ENCODE results near the gene DAP3. TPM values are rescaled to one million over a fixed set of nuclear protein-coding genes. Genes with fewer than 3 reads are reported as not detected.

Gene DAP3
- total and polyA plus RNA-seq, 2 donors (not counting 1 experiment from before 2014, with no cell fraction given) = 84.7 to 107 TPM

GRCh38 chr1:155777582-155777981 lies 88.7 kb downstream of the DAP3 start:
- Histone ChIP-seq H3K27me3 (replicated peaks in 1 of 4; ENCODE audit: control extremely low read depth in 1 of 4, control insufficient read depth in 3 of 4, insufficient read depth in 4 of 4, low read length in 3 of 4) (no peaks in the 10 kb centered on the region), H3K4me1 (ENCODE audit: control insufficient read depth in 2 of 2, insufficient read depth in 2 of 2, low read length in 2 of 2) (no peaks in the 10 kb centered on the region), H3K36me3 (replicated peaks in 1 of 2; ENCODE audit: control extremely low read depth in 1 of 2, control insufficient read depth in 1 of 2, extremely low read depth in 1 of 2, insufficient read depth in 2 of 2, low read length in 1 of 2) (peaks cover 17 to 50% of the 10 kb centered on the region in 2 experiments), H3K27ac (ENCODE audit: low read length in 2 of 2) (no peak overlapping the region), H4K20me1 (ENCODE audit: control insufficient read depth, insufficient read depth, low read length, poor library complexity, severe bottlenecking) (no peaks in the 10 kb centered on the region), H2AFZ (ENCODE audit: insufficient read depth, low read depth, low read length, poor library complexity, severe bottlenecking) (no peak overlapping the region), H3K4me3 (ENCODE audit: control extremely low read depth in 1 of 5, extremely low read depth in 1 of 5, insufficient read depth in 1 of 5, low read depth in 2 of 5, low read length in 4 of 5) (no peak overlapping the region), H3K9me3 (ENCODE audit: control extremely low read depth in 1 of 3, control insufficient read depth in 2 of 3, insufficient read depth in 1 of 3, low read length in 2 of 3) (no peaks in the 10 kb centered on the region), H3K4me2 (replicated peaks; ENCODE audit: low read depth, low read length, poor library complexity, severe bottlenecking) (no peak overlapping the region), H3K9ac (ENCODE audit: low read length) (no peak overlapping the region), H3K79me2 (ENCODE audit: control insufficient read depth, insufficient read depth, low read length) (no peaks in the 10 kb centered on the region)
- no peak overlapping the region for H3K4me3 Mint-ChIP-seq
- WGBS (ENCODE audit: insufficient coverage) = 100% methylated on average over 3 of the region's 3 CpGs
- ATAC-seq (ENCODE audit: low read depth) (no peak), DNase-seq (no peak)
- intact Hi-C loops (cut with micrococcal nuclease) = no loop called here
- no peaks in the 10 kb centered on the region for H3K27me3 Mint-ChIP-seq
- no peaks in the 10 kb centered on the region for H3K9me3 Mint-ChIP-seq (ENCODE audit: insufficient read depth)
- ChIA-PET POLR2A (no interaction called here), CTCF (no interaction called here)
- no peak overlapping the region for H3K27ac Mint-ChIP-seq
- peaks cover 7% of the 10 kb centered on the region for H3K4me1 Mint-ChIP-seq
- TF ChIP-seq EZH2 (IDR thresholded peaks at IDR 0.05; ENCODE audit: borderline replicate concordance, insufficient read depth, low read depth, low read length, poor library complexity, severe bottlenecking) = no peak
- TF ChIP-seq CTCF (IDR thresholded peaks at IDR 0.05) = no peak

Other genes with a start within 250 kb of the DAP3 start
- 124 and 128 TPM in 2 replicates for gene ASH1L, start 126.3 kb upstream of the DAP3 start, total RNA-seq
- 17.7 and 26.9 TPM in 2 replicates for gene ASH1L, start 126.3 kb upstream of the DAP3 start, polyA plus RNA-seq
- 113 TPM in 2 replicates for gene MSTO1, start 78.9 kb upstream of the DAP3 start, total RNA-seq
- gene MSTO1, start 78.9 kb upstream of the DAP3 start, polyA plus RNA-seq = 79.3 and 79.5 TPM in 2 replicates
- 132 and 156 TPM in 2 replicates for gene YY1AP1, start 317 bp upstream of the DAP3 start, total RNA-seq
- gene YY1AP1, start 317 bp upstream of the DAP3 start, polyA plus RNA-seq = 74.1 and 95.4 TPM in 2 replicates
- 127 TPM in 2 replicates for gene GON4L, start 168.1 kb downstream of the DAP3 start, total RNA-seq
- gene GON4L, start 168.1 kb downstream of the DAP3 start, polyA plus RNA-seq = 54.4 and 57.7 TPM in 2 replicates
- gene SYT11, start 170.5 kb downstream of the DAP3 start, total RNA-seq = 6.2 and 6.6 TPM in 2 replicates
- gene SYT11, start 170.5 kb downstream of the DAP3 start, polyA plus RNA-seq = 1.8 and 3.0 TPM in 2 replicates
- 43.4 and 45.7 TPM in 2 replicates for gene RIT1, start 222.3 kb downstream of the DAP3 start, total RNA-seq
- 14.2 and 28.6 TPM in 2 replicates for gene RIT1, start 222.3 kb downstream of the DAP3 start, polyA plus RNA-seq
- gene KHDC4, start 245.3 kb downstream of the DAP3 start, total RNA-seq = 122 TPM in 2 replicates
- gene KHDC4, start 245.3 kb downstream of the DAP3 start, polyA plus RNA-seq = 47.3 and 51.3 TPM in 2 replicates